ENCODE measurements around the gene SIPA1L2. TPM values are rescaled to one million over a fixed set of nuclear protein-coding genes. Genes with fewer than 3 reads are reported as not detected.
A peak's percentile ranks its signal among the peaks of the same experiment; 100 is the strongest.

Gene SIPA1L2
- total RNA-seq, 1 donor from 2014 or later: 8.0 TPM

- no peak for DNase-seq (ENCODE audit: low read depth)
- H3K4me3 ChIP-seq (ENCODE audit: low read depth, low read length): no peak overlapping the region
- TF ChIP-seq CTCF (conservative IDR thresholded peaks at IDR 0.05; ENCODE audit: low read depth, low read length): no peak
Observed at GRCh38 chr1:232590744-232591082, 39.2 kb downstream of the SIPA1L2 start.

GRCh38 chr1:232589812-232590743, 39.9 kb downstream of the SIPA1L2 start:
- no peak for TF ChIP-seq CTCF (conservative IDR thresholded peaks at IDR 0.05; ENCODE audit: low read depth, low read length)
- DNase-seq (ENCODE audit: low read depth): peak; percentile 57
- H3K4me3 ChIP-seq (ENCODE audit: low read depth, low read length): no peak overlapping the region

GRCh38 chr1:232589111-232589811, 40.7 kb downstream of the SIPA1L2 start:
- TF ChIP-seq CTCF (conservative IDR thresholded peaks at IDR 0.05; ENCODE audit: low read depth, low read length): no peak
- peak overlapping the region; percentile 24 for H3K4me3 ChIP-seq (ENCODE audit: low read depth, low read length)
- peak; percentile 64 for DNase-seq (ENCODE audit: low read depth)

GRCh38 chr1:232587141-232588008, 42.6 kb downstream of the SIPA1L2 start:
- no peak for TF ChIP-seq CTCF (conservative IDR thresholded peaks at IDR 0.05; ENCODE audit: low read depth, low read length)
- no peak overlapping the region for H3K4me3 ChIP-seq (ENCODE audit: low read depth, low read length)
- no peak for DNase-seq (ENCODE audit: low read depth)

GRCh38 chr1:232586679-232587078, 43.3 kb downstream of the SIPA1L2 start:
- no peak for DNase-seq (ENCODE audit: low read depth)
- no peak for TF ChIP-seq CTCF (conservative IDR thresholded peaks at IDR 0.05; ENCODE audit: low read depth, low read length)
- no peak overlapping the region for H3K4me3 ChIP-seq (ENCODE audit: low read depth, low read length)

GRCh38 chr1:232585486-232585885, 44.4 kb downstream of the SIPA1L2 start:
- TF ChIP-seq CTCF (conservative IDR thresholded peaks at IDR 0.05; ENCODE audit: low read depth, low read length): no peak
- H3K4me3 ChIP-seq (ENCODE audit: low read depth, low read length): no peak overlapping the region
- no peak for DNase-seq (ENCODE audit: low read depth)

All from epithelial cell of proximal tubule (primary cell).